Fibroblast of villous mesenchyme (primary cell): ENCODE data around the gene SH3RF3. TPM values are rescaled to one million over a fixed set of nuclear protein-coding genes. Genes with fewer than 3 reads are reported as not detected.

Experiments
- DNase-seq: peaks from one replicate; pipeline ENCODE4 v3.0.0-alpha.2; 2010; ENCODE audit warnings: low read depth
- H3K4me3 ChIP-seq: 2 replicates; pipeline ENCODE4 v1.5.1; 2011; ENCODE audit warnings: low read depth, mild to moderate bottlenecking, low read length
- CTCF ChIP-seq: IDR thresholded peaks from 2 replicates; pipeline ENCODE4 v1.5.1; 2012; ENCODE audit warnings: low read depth, mild to moderate bottlenecking, low read length; ENCODE audit not compliant: insufficient read depth
- total RNA-seq: library from RNA; depleted of rRNA; stranded (reverse); fragments of >200 nt; gene quantifications from 2 replicates; pipeline ENCODE4 v1.2.3, GENCODE V29; 2012

Gene SH3RF3
- total RNA-seq, 1 donor: 13.4 TPM

- no peak for DNase-seq
- no peak overlapping the region for H3K4me3 ChIP-seq
- TF ChIP-seq CTCF: no peak
Observed at GRCh38 chr2:109203246-109204011, 74.4 kb downstream of the SH3RF3 start.

GRCh38 chr2:109204412-109204811 lies 75.4 kb downstream of the SH3RF3 start:
- H3K4me3 ChIP-seq: no peak overlapping the region
- no peak for TF ChIP-seq CTCF
- DNase-seq: no peak

GRCh38 chr2:109205447-109205846 lies 76.4 kb downstream of the SH3RF3 start:
- TF ChIP-seq CTCF: no peak
- no peak for DNase-seq
- H3K4me3 ChIP-seq: no peak overlapping the region

GRCh38 chr2:109206569-109207146 lies 77.7 kb downstream of the SH3RF3 start:
- H3K4me3 ChIP-seq: no peak overlapping the region
- DNase-seq: no peak
- TF ChIP-seq CTCF: no peak

GRCh38 chr2:109207176-109207575 lies 78.2 kb downstream of the SH3RF3 start:
- H3K4me3 ChIP-seq: no peak overlapping the region
- no peak for TF ChIP-seq CTCF

GRCh38 chr2:109208071-109208950 lies 79.3 kb downstream of the SH3RF3 start:
- no peak overlapping the region for H3K4me3 ChIP-seq
- DNase-seq: peak; percentile 94
- no peak for TF ChIP-seq CTCF

More at GRCh38 chr2:109207176-109207575, 78.2 kb downstream of the SH3RF3 start:
- DNase-seq: no peak
